OCI-LY1 (cell line): ENCODE measurements around the gene HTR6.

Experiments
- H2AFZ ChIP-seq: fragments of 200-600 bp; sonication (generic), shearing (Covaris generic); 2 replicates; pipeline ENCODE4 v1.6.0; 2014; ENCODE audit warnings: antibody characterized with exemption, mild to moderate bottlenecking, low read length
- H3F3A ChIP-seq: fragments of 200-600 bp; sonication (generic), shearing (Covaris generic); 2 replicates; pipeline ENCODE4 v1.6.0; 2014; ENCODE audit warnings: mild to moderate bottlenecking, antibody characterized with exemption, low read length, moderate library complexity; ENCODE audit not compliant: insufficient read depth
- H3K27ac ChIP-seq: fragments of 200-600 bp; sonication (generic); 2 replicates; pipeline ENCODE4 v1.5.1; 2014; ENCODE audit warnings: low read length, mixed run types, mild to moderate bottlenecking, low read depth; ENCODE audit not compliant: poor library complexity, severe bottlenecking
- H3K27me3 ChIP-seq: fragments of 200-600 bp; sonication (generic); 2 replicates; pipeline ENCODE4 v1.6.0; 2014; ENCODE audit warnings: antibody characterized with exemption, mild to moderate bottlenecking, low read length, moderate library complexity; ENCODE audit not compliant: insufficient read depth
- H3K36me3 ChIP-seq: fragments of 200-600 bp; sonication (generic); 2 replicates; pipeline ENCODE4 v1.6.1; 2014; ENCODE audit warnings: mild to moderate bottlenecking, antibody characterized with exemption, low read length, moderate library complexity, mixed read lengths; ENCODE audit not compliant: insufficient read depth
- H3K4me1 ChIP-seq: fragments of 200-600 bp; sonication (generic); 2 replicates; pipeline ENCODE4 v1.5.1; 2014; ENCODE audit warnings: mild to moderate bottlenecking, low read length, moderate library complexity; ENCODE audit not compliant: insufficient read depth, severe bottlenecking
- H3K4me2 ChIP-seq: fragments of 200-600 bp; sonication (generic), shearing (Covaris generic); 2 replicates; pipeline ENCODE4 v1.6.1; 2014; ENCODE audit warnings: low read length
- H3K4me3 ChIP-seq: fragments of 200-600 bp; sonication (generic); 2 replicates; pipeline ENCODE4 v1.5.1; 2014; ENCODE audit warnings: low read length, low read depth, mild to moderate bottlenecking, mixed read lengths; ENCODE audit not compliant: poor library complexity, severe bottlenecking
- H3K79me2 ChIP-seq: fragments of 200-600 bp; shearing (Covaris generic); 2 replicates; pipeline ENCODE4 v1.6.1; 2016; ENCODE audit warnings: mixed run types, low read length, mixed read lengths; ENCODE audit not compliant: insufficient read depth
- H3K9ac ChIP-seq: fragments of 200-600 bp; sonication (generic), shearing (Covaris generic); 2 replicates; pipeline ENCODE4 v1.6.1; 2014; ENCODE audit warnings: mild to moderate bottlenecking, low read length, mixed read lengths
- H3K9me2 ChIP-seq: fragments of 200-600 bp; sonication (generic), shearing (Covaris generic); 2 replicates; pipeline ENCODE4 v1.6.1; 2014; ENCODE audit warnings: low read depth, mild to moderate bottlenecking, low read length, mixed read lengths
- H3K9me3 ChIP-seq: fragments of 200-600 bp; shearing (Covaris generic); 2 replicates; pipeline ENCODE4 v1.6.1; 2014; ENCODE audit warnings: low read length, mixed read lengths
- H4K20me1 ChIP-seq: fragments of 200-600 bp; sonication (generic), shearing (Covaris generic); 2 replicates; pipeline ENCODE4 v1.6.0; 2016; ENCODE audit warnings: mild to moderate bottlenecking, low read length; ENCODE audit not compliant: insufficient read depth
- CTCF ChIP-seq: fragments of 200-600 bp; sonication (generic), shearing (Covaris generic); IDR thresholded peaks from 2 replicates; pipeline ENCODE4 v1.5.1; 2017; ENCODE audit warnings: mild to moderate bottlenecking, antibody characterized with exemption, low read length, moderate library complexity, mixed read lengths
- EZH2 ChIP-seq: fragments of 200-600 bp; sonication (generic), shearing (Covaris generic); IDR thresholded peaks from 2 replicates; pipeline ENCODE4 v1.8.0; 2017; ENCODE audit warnings: borderline replicate concordance, mixed run types, mild to moderate bottlenecking, antibody characterized with exemption, low read length, moderate library complexity, mixed read lengths

The HTR6 gene

GRCh38 chr1:19688041-19688842 is 23.6 kb downstream of the HTR6 start:
- no peaks in the 10 kb centered on the region for H3K4me1 ChIP-seq
- H3K27me3 ChIP-seq, result no peaks in the 10 kb centered on the region
- no peaks in the 10 kb centered on the region for H3K79me2 ChIP-seq
- no peak overlapping the region for H2AFZ ChIP-seq
- no peaks in the 10 kb centered on the region; the same call in 1 of the 2 replicates for H3K36me3 ChIP-seq
- no peak overlapping the region for H3K4me3 ChIP-seq
- no peaks in the 10 kb centered on the region for H3K9me2 ChIP-seq
- no peak overlapping the region for H3K4me2 ChIP-seq
- H3F3A ChIP-seq, result no peaks in the 10 kb centered on the region
- TF ChIP-seq EZH2, result no peak
- no peak for TF ChIP-seq CTCF
- no peaks in the 10 kb centered on the region for H4K20me1 ChIP-seq
- H3K9ac ChIP-seq, result no peak overlapping the region
- H3K27ac ChIP-seq, result no peak overlapping the region
- peaks cover 7% of the 10 kb centered on the region for H3K9me3 ChIP-seq

GRCh38 chr1:19689085-19689757 is 24.5 kb downstream of the HTR6 start:
- TF ChIP-seq EZH2 (no peak), CTCF (no peak)
- no peak overlapping the region for H3K4me3 ChIP-seq
- H3K9me3 ChIP-seq, result peaks cover 7% of the 10 kb centered on the region
- H3K36me3 ChIP-seq, result no peaks in the 10 kb centered on the region; the same call in 1 of the 2 replicates
- no peak overlapping the region for H3K9ac ChIP-seq
- H3K4me1 ChIP-seq, result no peaks in the 10 kb centered on the region
- H3K9me2 ChIP-seq, result no peaks in the 10 kb centered on the region
- no peaks in the 10 kb centered on the region for H3F3A ChIP-seq
- no peak overlapping the region for H3K4me2 ChIP-seq
- no peaks in the 10 kb centered on the region for H4K20me1 ChIP-seq
- no peak overlapping the region for H3K27ac ChIP-seq
- no peaks in the 10 kb centered on the region for H3K79me2 ChIP-seq
- H2AFZ ChIP-seq, result no peak overlapping the region
- no peaks in the 10 kb centered on the region for H3K27me3 ChIP-seq

- Histone ChIP-seq H4K20me1 (no peaks in the 10 kb centered on the region), H3K4me3 (no peak overlapping the region), H3K27me3 (no peaks in the 10 kb centered on the region), H3K9ac (no peak overlapping the region), H3F3A (no peaks in the 10 kb centered on the region), H3K27ac (no peak overlapping the region), H3K36me3 (no peaks in the 10 kb centered on the region; the same call in 1 of the 2 replicates), H2AFZ (no peak overlapping the region), H3K79me2 (no peaks in the 10 kb centered on the region), H3K4me1 (no peaks in the 10 kb centered on the region), H3K9me2 (no peaks in the 10 kb centered on the region), H3K9me3 (peaks cover 7% of the 10 kb centered on the region), H3K4me2 (no peak overlapping the region)
- no peak for TF ChIP-seq EZH2
- no peak for TF ChIP-seq CTCF
These were observed 25.2 kb downstream of the HTR6 start for GRCh38 chr1:19689856-19690255.
